Adrenal gland (tissue), 5 donors: Measurements from ENCODE around the gene CFAP57.

ENCODE experiments used
- CTCF ChIP-seq, 6 experiments: fragments of 450-650 bp in 4 of 6; fragments of 200-600 bp in 2 of 6; sonication (generic) in 1 of 6; IDR thresholded peaks; 1 replicate in 5 of 6; 2 replicates in 1 of 6; pipeline versions ENCODE4 v1.5.1 to v1.8.0; 2016 to 2021; ENCODE audit warnings: antibody characterized with exemption in 6 of 6, mild to moderate bottlenecking in 2 of 6, moderate library complexity in 1 of 6
- POLR2A ChIP-seq, 2 donors: fragments of 450-650 bp; IDR thresholded peaks; one replicate each; pipeline ENCODE4 v1.6.1; 2017; ENCODE audit warnings: antibody characterized with exemption in 2 of 2, mild to moderate bottlenecking in 2 of 2, moderate library complexity in 1 of 2
- donor health status: DM: no; HTN: no; CAD: no.

- TF ChIP-seq CTCF (IDR thresholded peaks at IDR 0.05) = no peak
- TF ChIP-seq POLR2A (IDR thresholded peaks at IDR 0.05) = no peak
These were observed 32.1 kb upstream of the CFAP57 start for GRCh38 chr1:43140010-43140409.
